ENCODE measurements around the gene IRF4. TPM values are rescaled to one million over a fixed set of nuclear protein-coding genes. Genes with fewer than 3 reads are reported as not detected.

Gene IRF4
- total and polyA plus RNA-seq, 12 donors, result 0.04 to 3.6 (median 0.32) TPM; not detected in 1

DNA sequence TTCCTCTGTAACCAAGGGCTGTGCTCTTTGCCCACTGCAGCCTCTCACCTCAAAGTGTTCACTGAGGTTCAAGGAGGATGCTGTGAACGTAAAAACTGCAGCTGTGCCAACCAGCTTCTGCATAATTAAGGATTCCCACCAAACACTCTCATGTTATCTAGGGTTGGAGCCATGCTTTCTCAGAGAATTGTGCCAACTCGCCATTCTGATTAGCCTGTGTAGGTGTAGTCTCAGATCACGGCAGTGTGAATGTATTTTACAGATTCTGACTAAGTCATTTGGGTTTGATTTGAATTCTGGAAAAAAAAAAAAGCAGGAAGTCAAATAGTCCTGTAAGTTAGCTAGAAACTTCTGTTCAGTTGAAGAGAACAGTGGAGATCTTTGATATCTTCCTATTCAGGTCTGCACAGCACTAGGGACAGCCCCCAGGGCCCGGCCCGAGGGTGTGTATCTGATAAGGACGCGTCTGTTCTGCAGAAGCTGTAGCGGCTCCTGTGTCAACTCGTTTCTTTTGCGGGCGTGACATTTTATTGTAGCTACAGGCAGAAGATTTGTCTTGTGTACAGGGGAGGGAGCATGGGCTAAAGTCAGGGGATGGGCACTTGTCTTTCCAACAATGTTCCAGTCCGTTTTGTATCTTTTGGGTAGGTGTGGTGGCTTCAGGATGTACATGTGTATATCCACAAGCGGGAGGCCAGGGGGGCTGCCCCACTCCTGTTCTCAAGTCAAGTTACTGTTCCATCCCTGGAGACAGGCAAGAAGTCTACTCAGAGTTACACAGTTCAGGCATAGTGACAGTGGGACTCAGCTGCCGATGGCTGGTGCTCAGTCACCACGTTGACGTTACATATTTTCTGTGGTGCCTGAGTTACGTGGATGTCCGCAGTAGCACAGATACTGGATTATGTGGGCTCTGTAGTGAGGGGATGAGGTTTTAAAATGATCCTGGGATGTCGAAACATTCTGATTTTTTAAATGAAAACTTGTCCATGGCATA is 12.4 kb downstream of the IRF4 start:
- peaks cover 0 to 8% (median 0%) of the 10 kb centered on the region in 9 donors for H3K4me1 ChIP-seq
- H3K27me3 ChIP-seq, result peaks cover 0 to 30% (median 9%) of the 10 kb centered on the region in 7 donors
- intact Hi-C loops (cut with DNase I), result loop anchor here in 1 of 10 donors (10.0 kb wide), 1 partner anchor 189 kb away; no protein-coding TSS in a partner anchor
- TF ChIP-seq, protein P1, sequence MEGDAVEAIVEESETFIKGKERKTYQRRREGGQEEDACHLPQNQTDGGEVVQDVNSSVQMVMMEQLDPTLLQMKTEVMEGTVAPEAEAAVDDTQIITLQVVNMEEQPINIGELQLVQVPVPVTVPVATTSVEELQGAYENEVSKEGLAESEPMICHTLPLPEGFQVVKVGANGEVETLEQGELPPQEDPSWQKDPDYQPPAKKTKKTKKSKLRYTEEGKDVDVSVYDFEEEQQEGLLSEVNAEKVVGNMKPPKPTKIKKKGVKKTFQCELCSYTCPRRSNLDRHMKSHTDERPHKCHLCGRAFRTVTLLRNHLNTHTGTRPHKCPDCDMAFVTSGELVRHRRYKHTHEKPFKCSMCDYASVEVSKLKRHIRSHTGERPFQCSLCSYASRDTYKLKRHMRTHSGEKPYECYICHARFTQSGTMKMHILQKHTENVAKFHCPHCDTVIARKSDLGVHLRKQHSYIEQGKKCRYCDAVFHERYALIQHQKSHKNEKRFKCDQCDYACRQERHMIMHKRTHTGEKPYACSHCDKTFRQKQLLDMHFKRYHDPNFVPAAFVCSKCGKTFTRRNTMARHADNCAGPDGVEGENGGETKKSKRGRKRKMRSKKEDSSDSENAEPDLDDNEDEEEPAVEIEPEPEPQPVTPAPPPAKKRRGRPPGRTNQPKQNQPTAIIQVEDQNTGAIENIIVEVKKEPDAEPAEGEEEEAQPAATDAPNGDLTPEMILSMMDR (IDR thresholded peaks at IDR 0.05), result no peak
- H3K27ac ChIP-seq, result no peak overlapping the region
- peaks cover 0 to 10% (median 0%) of the 10 kb centered on the region in 11 donors for H3K9me3 ChIP-seq
- no peak overlapping the region for H3K4me3 ChIP-seq
- peaks cover 0 to 6% (median 0%) of the 10 kb centered on the region in 9 donors for H3K36me3 ChIP-seq
- 64 to 72% methylated on average over 19 of the region's 19 CpGs for WGBS, 2 donors
- ATAC-seq, result no peak
- no peak for DNase-seq

DNA sequence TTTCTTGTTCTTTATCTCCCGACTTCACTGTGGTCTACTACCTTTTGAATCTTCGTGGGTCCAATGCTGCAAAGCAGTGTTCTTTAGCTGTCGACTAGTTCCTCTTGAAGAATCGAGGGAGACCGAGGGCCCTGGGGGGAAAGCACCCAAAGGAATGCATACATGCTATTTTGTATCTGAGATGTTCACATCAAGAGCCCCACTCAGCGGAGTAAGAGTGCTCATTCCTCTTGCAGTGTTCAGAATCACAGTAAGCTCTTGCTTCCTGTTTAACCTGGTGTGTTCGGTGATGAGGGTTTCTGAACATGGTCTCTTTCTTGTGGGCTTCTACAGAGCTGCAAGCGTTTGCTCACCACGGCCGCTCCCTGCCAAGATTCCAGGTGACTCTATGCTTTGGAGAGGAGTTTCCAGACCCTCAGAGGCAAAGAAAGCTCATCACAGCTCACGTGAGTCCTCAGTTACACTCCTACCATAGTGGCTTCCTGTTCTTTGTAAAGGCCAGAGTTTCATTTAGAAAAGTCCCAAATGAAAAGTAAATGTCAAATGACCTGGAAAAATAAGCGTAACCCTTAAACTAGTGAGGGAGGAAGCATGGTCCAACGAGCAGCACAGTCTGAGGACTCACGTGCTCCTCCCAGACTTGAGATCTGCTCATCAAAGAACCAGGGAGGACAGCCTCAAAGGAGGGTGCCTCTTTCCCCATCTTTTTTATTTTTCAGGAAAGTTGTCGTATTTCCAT is 13.3 kb downstream of the IRF4 start:
- DNase-seq, result no peak
- no peak for ATAC-seq
- WGBS, 2 donors, result 86 to 90% methylated on average over 15 of the region's 15 CpGs

DNA sequence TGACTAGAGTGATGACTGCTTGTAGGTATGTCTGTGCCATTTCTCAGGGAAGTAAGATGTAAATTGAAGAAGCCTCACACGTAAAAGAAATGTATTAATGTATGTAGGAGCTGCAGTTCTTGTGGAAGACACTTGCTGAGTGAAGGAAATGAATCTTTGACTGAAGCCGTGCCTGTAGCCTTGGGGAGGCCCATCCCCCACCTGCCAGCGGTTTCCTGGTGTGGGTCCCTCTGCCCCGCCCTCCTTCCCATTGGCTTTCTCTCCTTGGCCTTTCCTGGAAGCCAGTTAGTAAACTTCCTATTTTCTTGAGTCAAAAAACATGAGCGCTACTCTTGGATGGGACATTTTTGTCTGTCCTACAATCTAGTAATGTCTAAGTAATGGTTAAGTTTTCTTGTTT is 16.6 kb downstream of the IRF4 start:
- TF ChIP-seq, protein P1 (IDR thresholded peaks at IDR 0.05), result no peak
- intact Hi-C loops (cut with DNase I), result loop anchor here in 2 of 10 donors (2.0 to 10.0 kb wide), 3 partner anchors 193 to 221 kb away; no protein-coding TSS in a partner anchor
- no peak for ATAC-seq

More for the DNA sequence above, 13.3 kb downstream of the IRF4 start:
- intact Hi-C loops (cut with DNase I), result loop anchor here in 1 of 10 donors (5.0 to 10.0 kb wide), 2 partner anchors 190 to 218 kb away; no protein-coding TSS in a partner anchor
- H3K9me3 ChIP-seq, result peaks cover 0 to 10% (median 0%) of the 10 kb centered on the region in 11 donors
- TF ChIP-seq, protein P1 (IDR thresholded peaks at IDR 0.05), result no peak
- H3K4me3 ChIP-seq, result no peak overlapping the region
- H3K27ac ChIP-seq, result no peak overlapping the region
- peaks cover 0 to 30% (median 9%) of the 10 kb centered on the region in 7 donors for H3K27me3 ChIP-seq
- peaks cover 0 to 6% (median 0%) of the 10 kb centered on the region in 9 donors for H3K36me3 ChIP-seq
- peaks cover 0 to 10% (median 0%) of the 10 kb centered on the region in 9 donors for H3K4me1 ChIP-seq

More for the DNA sequence above, 16.6 kb downstream of the IRF4 start:
- Histone ChIP-seq H3K27ac (peak overlapping the region in 1 of 10 donors; percentile 26), H3K36me3 (no peaks in the 10 kb centered on the region), H3K27me3 (peaks cover 0 to 27% (median 14%) of the 10 kb centered on the region in 7 donors), H3K4me3 (no peak overlapping the region), H3K4me1 (peaks cover 0 to 10% (median 0%) of the 10 kb centered on the region in 9 donors), H3K9me3 (peaks cover 0 to 10% (median 0%) of the 10 kb centered on the region in 11 donors)
- no peak for DNase-seq
- WGBS, 2 donors, result 54 to 69% methylated on average over 5 of the region's 5 CpGs

Measured in heart right ventricle (tissue), 16 donors.